Prostate gland (tissue), 2 donors: Measurements from ENCODE around the gene TBC1D24. TPM values are rescaled to one million over a fixed set of nuclear protein-coding genes. Genes with fewer than 3 reads are reported as not detected.

Experiments used
- DNase-seq: peaks from one replicate; pipeline ENCODE4 v3.0.0-alpha.2; 2019; ENCODE audit warnings: low spot score
- H3K27ac ChIP-seq, 2 donors: fragments of 200-600 bp; sonication (generic); 2 replicates each; pipeline ENCODE4 v1.5.1; 2017 to 2019
- H3K27me3 ChIP-seq: fragments of 200-600 bp; sonication (generic); replicated peaks from 2 replicates; pipeline ENCODE4 v1.5.1; 2019; ENCODE audit not compliant: insufficient read depth
- H3K36me3 ChIP-seq, 2 donors: fragments of 200-600 bp; sonication (generic); 1 replicate in 1 of 2; 2 replicates in 1 of 2; pipeline versions ENCODE4 v1.5.1 to v1.8.1; 2017 to 2019
- H3K4me1 ChIP-seq: fragments of 200-600 bp; sonication (generic); replicated peaks from 2 replicates; pipeline ENCODE4 v1.5.1; 2019
- H3K4me3 ChIP-seq, 2 donors: fragments of 200-600 bp; sonication (generic); 2 replicates each; pipeline ENCODE4 v1.5.1; 2017 to 2019
- H3K9me3 ChIP-seq: fragments of 200-600 bp; sonication (generic); 2 replicates; pipeline ENCODE4 v1.5.1; 2017
- POLR2A ChIP-seq: fragments of 450-650 bp; IDR thresholded peaks from one replicate; pipeline ENCODE4 v1.6.1; 2016; ENCODE audit warnings: antibody characterized with exemption, mild to moderate bottlenecking
- POLR2AphosphoS5 ChIP-seq: sonication (generic); formaldehyde crosslinking; IDR thresholded peaks from one replicate; pipeline ENCODE4 v1.6.1; 2017; ENCODE audit warnings: antibody characterized with exemption
- whole genome bisulfite sequencing: methylation state at CpG from one replicate; pipeline ENCODE4 v1.1.5; 2018; 5-methylcytosine and 5-hydroxymethylcytosine counted together
- intact Hi-C: fragments of 100-400 bp; cut with DNase I; formaldehyde crosslinking; loops from one replicate; pipeline ENCODE4 v1.14.2; 2022
- total RNA-seq, 2 donors: library from RNA; depleted of rRNA; stranded (reverse); fragments of >200 nt; gene quantifications; one replicate each; pipeline ENCODE4 v1.1.0, GENCODE V29; 2016
- TF ChIP-seq, protein P1 (sequence below), 4 experiments: fragments of 200-600 bp in 2 of 4; fragments of 450-650 bp in 2 of 4; sonication (generic) in 2 of 4; IDR thresholded peaks; 1 replicate in 3 of 4; 2 replicates in 1 of 4; pipeline ENCODE4 v1.5.1; 2016 to 2019; ENCODE audit warnings: antibody characterized with exemption in 4 of 4, mild to moderate bottlenecking in 2 of 4, moderate library complexity in 2 of 4

The TBC1D24 gene
- total RNA-seq, 2 donors from 2014 or later: 22.4 to 26.2 TPM

- no peaks in the 10 kb centered on the region for H3K36me3 ChIP-seq
- peak within 1 kb of the TSS; percentile 100 for H3K4me3 ChIP-seq
- H3K4me1 ChIP-seq: peaks cover 22% of the 10 kb centered on the region
- intact Hi-C loops: loop anchor here (2.0 kb wide), 1 partner anchor 21 kb away; no protein-coding TSS in a partner anchor
- no peaks in the 10 kb centered on the region for H3K9me3 ChIP-seq
- H3K27ac ChIP-seq: peak within 1 kb of the TSS; percentile 98
- DNase-seq: peak; percentile 92
- H3K27me3 ChIP-seq: no peaks in the 10 kb centered on the region
- 2% methylated on average over 76 of the region's 122 CpGs for WGBS
- TF ChIP-seq POLR2AphosphoS5 (peak; percentile 70), POLR2A (peak; percentile 88)
- TF ChIP-seq, protein P1, sequence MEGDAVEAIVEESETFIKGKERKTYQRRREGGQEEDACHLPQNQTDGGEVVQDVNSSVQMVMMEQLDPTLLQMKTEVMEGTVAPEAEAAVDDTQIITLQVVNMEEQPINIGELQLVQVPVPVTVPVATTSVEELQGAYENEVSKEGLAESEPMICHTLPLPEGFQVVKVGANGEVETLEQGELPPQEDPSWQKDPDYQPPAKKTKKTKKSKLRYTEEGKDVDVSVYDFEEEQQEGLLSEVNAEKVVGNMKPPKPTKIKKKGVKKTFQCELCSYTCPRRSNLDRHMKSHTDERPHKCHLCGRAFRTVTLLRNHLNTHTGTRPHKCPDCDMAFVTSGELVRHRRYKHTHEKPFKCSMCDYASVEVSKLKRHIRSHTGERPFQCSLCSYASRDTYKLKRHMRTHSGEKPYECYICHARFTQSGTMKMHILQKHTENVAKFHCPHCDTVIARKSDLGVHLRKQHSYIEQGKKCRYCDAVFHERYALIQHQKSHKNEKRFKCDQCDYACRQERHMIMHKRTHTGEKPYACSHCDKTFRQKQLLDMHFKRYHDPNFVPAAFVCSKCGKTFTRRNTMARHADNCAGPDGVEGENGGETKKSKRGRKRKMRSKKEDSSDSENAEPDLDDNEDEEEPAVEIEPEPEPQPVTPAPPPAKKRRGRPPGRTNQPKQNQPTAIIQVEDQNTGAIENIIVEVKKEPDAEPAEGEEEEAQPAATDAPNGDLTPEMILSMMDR (IDR thresholded peaks at IDR 0.05): no peak
These were observed 38.7 kb downstream of the TBC1D24 start, which contains the start of gene ATP6V0C for GRCh38 chr16:2513405-2514332. Gene ATP6V0C, plus strand, starts transcription at chr16:2513952. Its CDS starts 152 bp downstream, at chr16:2514104.

- Histone ChIP-seq H3K27me3 (no peaks in the 10 kb centered on the region), H3K36me3 (no peaks in the 10 kb centered on the region), H3K27ac (peak overlapping the region; percentile 98), H3K4me3 (peak overlapping the region; percentile 100), H3K9me3 (no peaks in the 10 kb centered on the region), H3K4me1 (peaks cover 31% of the 10 kb centered on the region)
- intact Hi-C loops: loop anchor here (2.0 kb wide), 1 partner anchor 20 kb away; no protein-coding TSS in a partner anchor
- no peak for TF ChIP-seq POLR2AphosphoS5
- TF ChIP-seq, protein P1 (IDR thresholded peaks at IDR 0.05): peak in 1 of 4 experiments; percentile 7
- no peak for DNase-seq
- WGBS: under 1% methylated on average over 26 of the region's 63 CpGs
These were observed 39.6 kb downstream of the TBC1D24 start for GRCh38 chr16:2514333-2515179.

GRCh38 chr16:2515180-2515851 is 40.4 kb downstream of the TBC1D24 start:
- DNase-seq: no peak
- intact Hi-C loops: loop anchor here (2.0 kb wide), 1 partner anchor 19 kb away; no protein-coding TSS in a partner anchor
- Histone ChIP-seq H3K4me3 (peak overlapping the region; percentile 100), H3K27ac (peak overlapping the region; percentile 98), H3K4me1 (peaks cover 34% of the 10 kb centered on the region), H3K27me3 (no peaks in the 10 kb centered on the region), H3K36me3 (no peaks in the 10 kb centered on the region), H3K9me3 (no peaks in the 10 kb centered on the region)
- TF ChIP-seq POLR2A: peak; percentile 12
- TF ChIP-seq, protein P1 (IDR thresholded peaks at IDR 0.05): no peak
- 27% methylated on average over 14 of the region's 14 CpGs for WGBS

DNA sequence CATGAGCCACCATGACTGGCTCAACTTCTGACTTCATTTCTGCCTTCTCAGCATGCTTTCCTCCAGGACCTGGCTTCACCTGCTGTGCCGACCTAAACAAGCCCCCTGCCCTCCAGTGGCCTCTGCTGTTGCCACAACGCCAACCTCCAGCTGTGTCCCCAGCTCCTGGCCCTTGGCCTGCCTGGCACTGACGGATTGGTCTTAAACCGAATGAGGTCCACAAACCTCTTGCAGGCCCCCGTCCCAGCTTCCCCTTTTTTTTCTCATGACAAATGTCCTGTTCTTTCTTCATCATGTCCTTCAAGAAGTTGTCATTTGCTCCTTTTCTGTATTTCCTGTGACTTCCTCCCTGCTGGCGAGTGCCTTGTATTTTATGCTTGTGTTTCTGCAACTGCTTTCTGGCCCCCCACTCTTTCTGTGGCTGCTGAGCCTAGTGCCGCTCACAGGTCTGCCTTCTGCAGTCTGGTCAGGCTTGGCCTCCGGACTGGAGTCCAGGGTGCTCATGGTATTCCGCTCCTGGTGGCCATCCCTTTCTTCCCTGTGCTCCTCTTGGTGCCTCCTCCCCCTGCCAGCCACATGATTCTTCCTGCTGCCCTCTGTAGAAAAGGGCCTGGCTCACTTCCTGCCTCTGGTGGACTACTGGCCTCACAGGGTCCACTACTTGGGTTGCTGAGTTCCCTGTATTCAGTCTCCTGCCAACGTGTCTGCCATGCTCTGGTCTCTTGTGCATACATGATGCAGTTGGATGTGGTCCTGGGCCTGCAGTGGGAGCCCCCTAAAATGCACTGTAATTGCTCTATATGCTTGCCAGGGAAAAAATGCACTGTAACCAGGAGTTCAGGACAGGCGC is 41.7 kb downstream of the TBC1D24 start:
- no peaks in the 10 kb centered on the region for H3K36me3 ChIP-seq
- intact Hi-C loops: no loop called here
- H3K27me3 ChIP-seq: no peaks in the 10 kb centered on the region
- DNase-seq: no peak
- no peak for TF ChIP-seq POLR2A
- TF ChIP-seq, protein P1 (IDR thresholded peaks at IDR 0.05): no peak
- no peak for TF ChIP-seq POLR2AphosphoS5
- no peak overlapping the region for H3K4me3 ChIP-seq
- H3K4me1 ChIP-seq: peaks cover 38% of the 10 kb centered on the region
- peak overlapping the region; percentile 19 to 20 for H3K27ac ChIP-seq
- 55% methylated on average over 11 of the region's 11 CpGs for WGBS
- no peaks in the 10 kb centered on the region for H3K9me3 ChIP-seq
